DMS114 treated with DMSO at 0.1 percent for 48 hours (cell line): ENCODE measurements around the gene TMEM255B.

Experiments used
- DNase-seq: peaks from one replicate; lab custom pipeline; 2025; ENCODE audit not compliant: unreplicated experiment; lab: John Stamatoyannopoulos, UW

TMEM255B gene

DNA sequence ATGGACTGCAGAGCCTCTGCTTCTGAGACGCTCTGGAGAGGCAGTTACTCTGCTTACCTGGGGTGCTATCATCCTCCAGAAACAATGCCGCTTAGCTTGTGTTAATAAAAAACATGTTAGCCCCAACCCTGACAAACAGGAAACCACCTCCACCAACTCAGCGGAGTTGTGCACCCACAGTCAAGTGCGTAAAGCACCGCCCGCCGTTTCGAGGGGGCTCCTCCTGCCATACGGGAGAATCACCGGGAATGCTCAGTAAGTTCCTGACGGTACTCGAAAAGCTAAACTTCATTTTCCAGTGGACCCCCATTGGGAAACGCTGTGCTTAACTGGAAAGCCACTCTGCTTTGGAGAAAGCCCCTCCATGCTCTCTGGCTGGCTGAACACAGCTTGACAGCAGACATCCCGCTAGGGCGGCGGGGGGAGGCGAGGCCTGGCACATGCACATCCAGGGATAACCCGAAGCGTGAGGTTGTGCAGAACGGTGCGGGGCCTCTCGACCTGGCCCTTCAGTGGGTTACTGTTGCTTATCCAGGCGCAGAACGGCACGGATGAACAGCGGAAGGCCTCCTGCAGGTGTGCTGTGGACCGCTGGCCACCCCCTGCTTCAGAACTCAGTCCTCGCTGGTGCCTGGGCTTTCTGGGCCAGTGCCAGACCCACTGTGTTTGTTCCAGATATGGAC lies 87.8 kb downstream of the TMEM255B start:
- no peak for DNase-seq

- DNase-seq, result no peak
Observed at GRCh38 chr13:113848020-113848419, 89.0 kb downstream of the TMEM255B start.

GRCh38 chr13:113848431-113849260 lies 89.6 kb downstream of the TMEM255B start:
- DNase-seq, result no peak

GRCh38 chr13:113849546-113849945 lies 90.5 kb downstream of the TMEM255B start:
- DNase-seq, result no peak

DNA sequence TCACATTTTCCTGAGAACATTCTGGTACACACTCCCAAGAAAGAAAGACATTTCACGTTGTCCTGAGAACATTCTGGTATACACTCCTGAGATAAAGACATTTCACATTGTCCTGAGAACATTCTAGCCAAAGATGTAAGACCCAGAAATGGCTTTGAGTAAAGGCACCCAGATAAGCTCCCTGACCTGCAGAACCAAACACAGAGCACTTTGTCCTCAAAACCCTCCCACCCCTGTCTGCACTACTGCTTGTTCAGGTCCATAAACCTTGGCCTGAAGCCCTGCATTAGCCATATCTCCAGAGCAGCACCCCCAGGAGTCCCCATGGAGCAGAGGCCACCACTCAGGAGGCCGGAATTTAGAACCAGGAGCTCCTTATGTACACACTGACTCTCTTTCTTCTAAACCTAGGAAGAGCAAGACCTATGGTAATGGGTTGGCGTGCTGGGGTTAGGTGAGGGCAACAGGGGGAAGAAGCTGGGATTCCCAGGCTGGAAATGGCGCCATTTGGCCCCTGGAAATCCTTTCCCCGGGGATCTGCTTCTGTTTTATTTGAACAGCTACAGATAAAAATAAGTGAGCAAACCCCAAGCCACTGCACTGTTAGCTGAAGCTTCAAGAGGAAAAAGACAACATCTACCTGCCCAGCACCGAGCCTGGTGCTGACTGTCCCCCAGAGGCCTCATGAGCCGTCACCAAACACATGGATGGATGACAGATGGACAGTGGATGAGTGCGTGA lies 91.1 kb downstream of the TMEM255B start:
- no peak for DNase-seq

DNA sequence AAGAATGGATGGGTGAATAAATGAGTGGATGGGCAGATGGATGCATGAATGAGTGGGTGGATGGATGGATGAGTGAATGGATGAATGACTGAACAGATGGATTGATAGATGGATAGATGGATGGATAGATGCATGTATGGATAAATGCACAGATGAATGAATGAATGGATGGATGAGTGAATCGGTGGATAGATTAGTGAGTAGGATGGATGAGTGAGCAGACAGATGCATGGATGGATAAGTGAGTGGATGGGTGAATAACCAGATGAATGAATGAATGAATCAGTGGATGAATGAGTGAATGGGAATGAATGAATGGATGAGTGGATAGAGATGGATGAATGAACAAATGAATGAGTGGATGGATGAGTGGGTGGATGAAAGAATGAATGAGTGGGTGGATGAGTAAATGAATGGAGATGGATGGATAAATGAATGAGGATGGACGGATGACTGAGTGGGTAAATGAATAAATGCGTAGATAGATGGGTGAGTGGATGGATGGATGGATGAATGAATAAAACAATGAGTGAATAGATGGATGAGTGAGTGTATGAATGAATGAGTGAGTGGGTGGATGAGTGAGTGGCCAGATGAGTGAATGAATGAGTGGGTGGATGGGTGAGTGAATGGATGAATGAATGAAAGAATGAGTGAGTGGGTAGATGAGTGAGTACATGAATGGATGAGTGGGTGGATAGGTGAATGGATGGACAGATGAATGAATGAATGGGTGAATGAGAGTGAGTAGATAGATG lies 91.9 kb downstream of the TMEM255B start:
- DNase-seq, result no peak

DNA sequence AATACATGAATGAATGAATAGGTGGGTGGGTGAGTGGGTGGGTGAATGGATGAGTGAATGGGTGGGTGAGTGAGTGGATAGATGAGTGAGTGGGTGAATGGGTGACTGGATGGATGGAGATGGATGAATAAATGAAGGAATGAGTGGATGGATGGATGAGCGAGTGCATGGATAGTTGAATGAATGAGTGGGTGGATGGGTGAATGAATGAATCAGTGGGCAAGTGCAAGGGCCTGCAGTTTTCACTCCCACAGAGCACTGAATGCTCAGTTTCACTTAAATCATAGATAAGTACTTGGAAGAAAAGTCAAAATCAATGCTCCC lies 92.4 kb downstream of the TMEM255B start:
- no peak for DNase-seq

GRCh38 chr13:113851826-113852535 lies 93.0 kb downstream of the TMEM255B start:
- DNase-seq, result no peak

- no peak for DNase-seq
Observed at GRCh38 chr13:113852536-113853517, 93.8 kb downstream of the TMEM255B start.

DNA sequence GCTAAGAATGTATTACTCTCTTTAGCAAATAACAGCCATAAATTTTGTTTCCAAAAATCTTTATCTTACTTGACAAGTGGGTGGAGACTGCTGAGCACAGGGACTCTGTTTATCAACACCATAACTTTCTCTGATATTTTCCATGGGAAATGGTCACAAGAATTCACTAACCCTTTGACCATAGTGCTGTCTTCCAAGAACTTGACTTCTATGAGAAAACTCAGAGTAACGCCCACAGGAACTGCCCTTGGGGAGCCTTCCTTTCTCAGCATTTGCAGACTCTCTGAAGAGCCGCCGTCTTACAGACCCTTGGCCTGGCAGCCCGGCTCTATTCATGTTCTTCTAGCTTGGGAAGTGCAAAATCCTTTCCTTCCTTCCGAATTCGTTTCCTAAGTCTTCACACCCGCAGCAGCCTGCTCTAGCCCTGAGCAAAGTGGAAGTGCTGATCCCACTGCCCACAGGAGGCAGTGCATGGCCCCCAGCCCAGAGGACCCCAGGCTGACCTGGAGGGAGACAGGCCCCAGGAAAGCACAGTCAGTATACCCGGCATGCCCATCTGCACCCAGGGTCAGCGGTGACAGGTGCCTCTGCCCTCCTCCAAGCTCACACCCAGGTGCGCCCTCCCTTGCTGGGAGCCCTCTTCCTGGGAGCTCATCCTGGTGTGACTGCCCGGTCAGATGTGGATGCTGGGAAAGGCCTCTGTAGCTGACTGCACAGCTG lies 94.7 kb downstream of the TMEM255B start:
- no peak for DNase-seq

DNA sequence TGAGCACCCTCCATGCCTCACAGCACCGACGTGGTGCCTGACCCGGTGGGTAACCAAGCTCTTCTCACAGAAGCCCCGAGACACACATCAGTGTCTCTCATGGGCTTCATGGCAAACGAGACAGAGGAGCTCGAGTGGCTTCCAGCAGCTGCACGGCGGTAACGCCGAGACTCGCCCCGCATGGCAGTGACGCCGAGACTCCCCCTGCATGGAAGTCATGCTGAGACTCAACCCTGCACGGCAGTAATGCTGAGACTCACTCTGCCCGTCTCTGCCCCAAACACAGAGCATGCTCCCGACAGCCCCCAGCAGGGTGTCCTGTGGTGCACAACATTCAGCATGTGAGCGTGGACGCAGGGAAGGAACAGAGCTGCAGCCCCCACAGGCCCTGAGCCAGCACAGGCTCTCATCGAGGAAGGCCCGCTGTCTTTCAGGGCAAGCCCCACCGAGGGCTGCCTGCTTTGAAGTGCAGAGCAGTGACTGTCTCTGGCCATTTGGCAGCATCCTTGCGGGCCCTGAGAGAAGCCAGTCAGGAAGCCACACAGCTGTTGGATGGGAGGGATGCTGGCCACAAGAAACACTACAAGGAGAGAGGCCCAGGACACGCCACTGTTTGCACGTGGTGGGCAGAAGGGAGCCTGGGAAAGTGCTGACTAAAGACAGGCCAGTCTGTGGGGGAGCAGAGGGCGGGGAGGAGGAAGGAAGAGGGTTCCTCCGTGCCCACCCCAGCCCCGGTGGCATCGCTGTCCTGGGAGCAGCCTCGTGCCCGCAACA lies 95.4 kb downstream of the TMEM255B start:
- no peak for DNase-seq

GRCh38 chr13:113855012-113855921 lies 96.2 kb downstream of the TMEM255B start:
- no peak for DNase-seq

GRCh38 chr13:113855931-113856715 lies 97.1 kb downstream of the TMEM255B start:
- DNase-seq, result no peak

GRCh38 chr13:113856716-113857065 lies 97.7 kb downstream of the TMEM255B start:
- DNase-seq, result no peak

- DNase-seq, result no peak
Observed at GRCh38 chr13:113857531-113858195, 98.6 kb downstream of the TMEM255B start.
